Measurements from ENCODE around the gene ATG13.

Gene ATG13

GRCh38 chr11:46661836-46662235 is 44.5 kb downstream of the ATG13 start:
- no peak overlapping the region for H3K4me3 ChIP-seq (ENCODE audit: low read depth, low read length)
- no peak for TF ChIP-seq CTCF (conservative IDR thresholded peaks at IDR 0.05; ENCODE audit: low read depth, low read length)
- DNase-seq (ENCODE audit: low read depth), result no peak

- TF ChIP-seq CTCF (conservative IDR thresholded peaks at IDR 0.05; ENCODE audit: low read depth, low read length), result no peak
- DNase-seq (ENCODE audit: low read depth), result no peak
Observed at GRCh38 chr11:46662366-46662765, 45.0 kb downstream of the ATG13 start.

GRCh38 chr11:46663277-46663940 is 46.1 kb downstream of the ATG13 start:
- no peak overlapping the region for H3K4me3 ChIP-seq (ENCODE audit: low read depth, low read length)
- no peak for DNase-seq (ENCODE audit: low read depth)
- TF ChIP-seq CTCF (conservative IDR thresholded peaks at IDR 0.05; ENCODE audit: low read depth, low read length), result no peak

More at GRCh38 chr11:46662366-46662765, 45.0 kb downstream of the ATG13 start:
- H3K4me3 ChIP-seq (ENCODE audit: low read depth, low read length), result no peak overlapping the region

- H3K4me3 ChIP-seq (ENCODE audit: low read depth, low read length), result no peak overlapping the region
- TF ChIP-seq CTCF (conservative IDR thresholded peaks at IDR 0.05; ENCODE audit: low read depth, low read length), result no peak
- no peak for DNase-seq (ENCODE audit: low read depth)
Observed at GRCh38 chr11:46664612-46665011, 47.3 kb downstream of the ATG13 start.

- no peak for DNase-seq (ENCODE audit: low read depth)
- no peak overlapping the region for H3K4me3 ChIP-seq (ENCODE audit: low read depth, low read length)
Observed at GRCh38 chr11:46665356-46665755, 48.0 kb downstream of the ATG13 start.

GRCh38 chr11:46666516-46666915 is 49.2 kb downstream of the ATG13 start:
- H3K4me3 ChIP-seq (ENCODE audit: low read depth, low read length), result no peak overlapping the region

More at GRCh38 chr11:46665356-46665755, 48.0 kb downstream of the ATG13 start:
- TF ChIP-seq CTCF (conservative IDR thresholded peaks at IDR 0.05; ENCODE audit: low read depth, low read length), result no peak

More at GRCh38 chr11:46666516-46666915, 49.2 kb downstream of the ATG13 start:
- DNase-seq (ENCODE audit: low read depth), result peak; percentile 65
- TF ChIP-seq CTCF (conservative IDR thresholded peaks at IDR 0.05; ENCODE audit: low read depth, low read length), result no peak

Measured in choroid plexus epithelial cell (primary cell).